ENCODE results near the gene FHIT.

GRCh38 chr3:61178167-61178566 lies 73.1 kb downstream of the FHIT start:
- no peak for TF ChIP-seq POLR2A (IDR thresholded peaks at IDR 0.05)
- no peak for TF ChIP-seq EP300 (IDR thresholded peaks at IDR 0.05; ENCODE audit: low read depth)
- no peak for TF ChIP-seq CTCF (IDR thresholded peaks at IDR 0.05)
- TF ChIP-seq POLR2AphosphoS5 (IDR thresholded peaks at IDR 0.05): no peak

Measured in transverse colon (tissue), 4 donors.